Stimulated activated CD8-positive, alpha-beta memory T cell treated with anti-CD3 and anti-CD28 coated beads, Interleukin-12 subunit alpha, Interleukin-12 subunit beta, amount 100 ng/mL, for 1 hour (primary cell): Measurements from ENCODE around the gene CEACAM4.
"Not testable (repeated sequence)": the region's sequence is repeated elsewhere in the genome, so short reads cannot be mapped to it uniquely, and the experiment has no call there.

ENCODE experiments used
- DNase-seq: peaks from one replicate; pipeline ENCODE4 v3.0.0-alpha.2; 2020; ENCODE audit warnings: low read depth

The CEACAM4 gene

DNA sequence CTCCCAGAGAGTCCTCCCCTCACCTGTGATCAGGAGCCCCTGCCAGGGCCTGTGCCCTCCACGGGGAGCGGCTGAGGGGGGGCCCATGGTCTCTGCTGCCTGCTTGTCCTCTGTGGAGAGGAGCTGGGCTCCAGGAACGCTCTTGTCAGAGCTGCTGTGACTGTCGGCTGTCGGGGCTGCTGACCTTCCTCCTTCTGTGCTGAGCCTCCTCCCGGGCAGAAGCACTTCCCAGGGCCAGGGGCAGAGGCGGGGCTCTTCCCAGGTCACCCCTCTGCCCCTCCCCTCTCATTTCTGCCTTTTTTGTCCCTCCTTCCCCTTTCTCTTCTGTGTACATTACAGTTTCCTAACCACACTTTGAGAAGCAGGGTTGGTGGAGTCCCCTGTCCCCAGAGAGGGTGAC is at the start of gene CEACAM4:
Gene CEACAM4 (minus strand): TSS at position 198 of the 400 bp plus-strand sequence. CDS start 111 bp downstream, at position 87.
- no peak for DNase-seq

DNA sequence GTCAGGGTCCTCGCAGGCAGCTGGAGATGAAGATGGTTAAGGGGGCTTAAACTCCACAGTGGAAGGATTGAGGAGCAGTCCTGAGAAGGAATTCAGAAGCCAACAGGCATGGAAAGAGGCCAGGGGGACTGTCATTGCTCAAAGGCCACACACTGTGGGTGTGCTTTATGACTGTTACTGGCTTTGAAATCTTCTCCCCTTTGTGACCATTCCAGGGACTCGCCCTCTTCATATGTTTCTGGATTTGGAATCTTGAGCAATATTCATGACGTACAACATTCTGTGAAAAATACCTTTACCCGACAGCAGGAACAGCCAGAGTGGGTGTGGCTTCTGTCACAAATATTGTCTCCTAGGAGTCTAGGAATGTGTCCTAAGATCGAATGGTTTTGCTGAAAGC is 44.6 kb upstream of the CEACAM4 start:
- no peak for DNase-seq

DNA sequence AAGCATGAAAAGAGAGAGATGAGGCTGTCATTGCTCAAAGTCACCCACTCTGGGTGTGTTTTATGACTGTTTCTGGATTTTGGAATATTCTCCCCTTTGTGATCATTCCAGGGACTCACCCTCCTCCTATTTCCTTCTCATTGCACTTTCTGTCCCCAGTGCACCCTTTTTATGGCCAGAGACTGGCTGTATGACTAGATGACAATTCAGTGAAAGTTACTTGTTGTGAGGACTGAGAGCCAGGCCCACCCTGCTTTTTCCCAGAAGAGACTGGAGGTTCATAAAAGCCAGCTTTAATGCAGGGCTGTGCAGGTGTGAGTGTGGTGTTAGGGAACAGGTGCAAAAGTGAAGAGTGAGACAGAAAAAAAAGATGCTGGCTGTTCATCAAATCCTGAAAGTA is 43.9 kb upstream of the CEACAM4 start:
- no peak for DNase-seq

DNA sequence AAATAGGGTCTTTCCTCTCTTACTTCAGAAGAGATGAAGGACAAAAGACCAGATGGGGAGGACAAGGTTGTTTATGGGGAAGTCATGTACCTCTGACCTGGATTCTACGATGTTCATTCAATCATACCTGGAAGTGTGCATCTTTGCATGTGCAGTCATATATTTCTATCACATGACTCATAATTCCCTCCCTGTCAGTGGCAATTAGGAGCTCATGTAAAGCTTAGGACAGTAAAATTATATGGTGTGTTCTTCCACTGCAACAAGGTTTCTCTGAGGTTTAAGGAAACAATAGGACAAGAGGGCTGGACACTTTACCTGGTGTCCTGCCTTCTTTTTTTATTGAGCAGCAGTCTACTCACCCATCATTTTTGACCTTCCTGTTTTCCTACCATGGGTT is 41.4 kb upstream of the CEACAM4 start:
- no peak for DNase-seq

DNA sequence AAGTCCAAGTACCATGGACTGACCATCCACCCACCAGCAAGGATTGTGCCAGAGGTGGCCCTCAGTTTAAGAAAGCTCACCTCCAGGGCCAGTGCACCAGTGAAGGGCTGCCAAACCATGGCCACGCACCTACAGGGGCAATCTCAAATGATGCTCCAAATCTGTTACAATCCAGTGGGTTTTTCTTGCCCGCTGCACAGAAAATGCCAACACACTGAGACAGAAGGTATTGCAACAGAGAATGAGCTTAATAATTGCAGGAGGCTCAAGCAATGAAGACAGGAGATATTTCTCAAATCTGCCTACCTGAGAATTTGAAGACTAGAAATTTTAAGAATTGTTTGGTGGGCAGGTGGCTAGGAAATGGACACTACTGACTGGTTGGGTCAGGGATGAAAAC is 39.2 kb upstream of the CEACAM4 start:
- DNase-seq, result no peak

DNA sequence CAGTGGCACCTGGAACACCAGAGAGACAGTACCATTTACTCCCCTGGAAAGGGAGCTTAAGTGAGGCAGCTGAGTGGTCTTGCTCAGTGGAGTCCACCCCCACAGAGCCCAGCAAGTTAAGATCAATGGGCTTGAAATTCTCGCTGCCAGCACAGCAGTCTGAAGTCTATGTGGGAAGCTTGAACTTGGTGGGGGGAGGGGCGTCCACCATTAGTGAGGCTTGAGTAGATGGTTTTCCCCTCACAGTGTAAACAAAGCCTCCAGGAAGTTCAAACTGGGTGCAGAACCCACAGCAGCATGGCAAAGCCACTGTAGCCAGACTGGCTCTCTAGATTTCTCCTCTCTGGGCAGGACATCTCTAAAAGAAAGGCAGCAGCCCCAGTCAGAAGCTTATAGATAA is 30.3 kb upstream of the CEACAM4 start:
- no peak for DNase-seq

DNA sequence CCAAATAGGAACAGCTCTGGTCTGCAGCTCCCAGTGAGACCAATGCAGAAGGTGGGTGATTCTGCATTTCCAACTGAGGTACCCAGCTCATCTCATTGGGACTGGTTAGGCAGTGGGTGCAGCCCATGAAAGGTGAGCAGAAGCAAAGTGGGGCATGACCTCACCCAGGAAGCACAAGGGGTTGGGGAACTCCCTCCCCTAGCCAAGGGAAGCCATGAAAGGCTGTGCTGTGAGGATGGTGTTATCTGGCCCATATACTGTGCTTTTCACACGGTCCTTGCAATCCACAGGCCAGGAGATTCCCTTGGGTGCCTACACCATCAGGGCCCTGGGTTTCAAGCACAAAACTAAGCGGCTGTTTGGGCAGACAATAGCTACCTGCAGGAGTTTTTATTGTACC is 29.9 kb upstream of the CEACAM4 start:
- DNase-seq, result not testable (repeated sequence)

DNA sequence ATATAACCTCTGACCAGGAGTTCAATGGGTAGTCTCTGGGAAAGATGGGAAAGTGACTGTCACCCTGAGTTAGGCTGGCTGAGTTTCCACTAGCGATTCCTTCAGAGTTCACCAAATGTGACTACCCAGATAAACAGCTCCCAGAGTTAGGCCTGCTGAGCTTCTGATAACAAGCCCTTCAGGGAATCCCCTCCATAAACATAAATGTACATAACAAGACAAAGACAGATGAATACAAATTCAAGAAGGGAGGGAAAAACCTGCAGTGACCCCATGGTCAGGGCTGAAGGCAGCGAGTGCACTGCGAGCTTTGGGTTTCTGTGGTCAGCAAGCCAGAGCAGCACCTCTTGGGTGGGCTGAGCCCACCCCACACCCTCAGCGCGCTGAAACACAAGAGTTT is 25.4 kb upstream of the CEACAM4 start:
- no peak for DNase-seq

DNA sequence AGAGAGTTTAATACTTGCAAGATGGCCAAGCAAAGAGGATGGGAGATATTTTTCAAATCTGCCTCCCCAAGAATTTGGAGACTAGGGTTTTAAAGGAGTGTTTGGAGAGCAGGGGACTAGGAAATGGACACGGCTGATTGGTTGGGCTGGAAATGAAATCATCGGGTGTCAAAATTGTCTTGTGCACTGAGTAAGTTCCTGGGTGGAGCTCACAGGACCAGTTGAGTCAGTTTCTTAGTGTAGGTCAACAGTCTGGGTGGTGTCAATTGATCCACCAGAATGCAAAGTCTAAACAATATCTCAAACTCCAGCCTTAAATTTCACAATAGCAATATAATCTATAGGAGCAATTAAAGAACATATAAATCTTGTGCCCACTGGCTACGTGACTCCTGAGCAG is 23.0 kb upstream of the CEACAM4 start:
- DNase-seq, result no peak

DNA sequence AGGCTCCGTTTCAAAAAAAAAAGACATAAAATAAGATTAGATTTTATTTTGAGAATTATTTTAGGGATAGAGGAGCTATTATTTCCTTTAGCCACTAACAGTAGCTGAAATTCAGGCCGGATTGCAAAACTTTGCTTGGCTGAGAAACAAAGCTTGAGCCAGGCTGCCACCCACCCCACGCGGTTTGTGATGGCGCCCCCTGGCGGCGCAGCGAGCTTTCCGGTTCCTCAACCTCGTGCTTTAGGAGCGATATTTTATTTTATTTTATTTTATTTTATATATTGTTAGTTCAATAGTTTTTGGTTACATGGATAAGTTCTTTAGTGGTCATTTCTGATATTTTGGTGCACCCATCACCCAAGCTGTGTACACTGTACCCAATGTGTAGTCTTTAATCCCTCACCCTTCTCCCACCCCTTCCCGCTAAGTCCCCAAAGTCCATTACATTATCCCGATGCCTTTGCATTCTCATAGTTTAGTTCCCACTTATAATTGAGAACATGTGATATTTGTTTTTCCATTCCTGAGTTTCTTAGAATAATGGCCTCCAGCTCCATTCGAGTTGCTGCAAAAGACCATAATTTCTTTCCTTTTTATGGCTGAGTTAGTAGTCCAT is 19.8 kb upstream of the CEACAM4 start:
- peak; percentile 20 for DNase-seq

DNA sequence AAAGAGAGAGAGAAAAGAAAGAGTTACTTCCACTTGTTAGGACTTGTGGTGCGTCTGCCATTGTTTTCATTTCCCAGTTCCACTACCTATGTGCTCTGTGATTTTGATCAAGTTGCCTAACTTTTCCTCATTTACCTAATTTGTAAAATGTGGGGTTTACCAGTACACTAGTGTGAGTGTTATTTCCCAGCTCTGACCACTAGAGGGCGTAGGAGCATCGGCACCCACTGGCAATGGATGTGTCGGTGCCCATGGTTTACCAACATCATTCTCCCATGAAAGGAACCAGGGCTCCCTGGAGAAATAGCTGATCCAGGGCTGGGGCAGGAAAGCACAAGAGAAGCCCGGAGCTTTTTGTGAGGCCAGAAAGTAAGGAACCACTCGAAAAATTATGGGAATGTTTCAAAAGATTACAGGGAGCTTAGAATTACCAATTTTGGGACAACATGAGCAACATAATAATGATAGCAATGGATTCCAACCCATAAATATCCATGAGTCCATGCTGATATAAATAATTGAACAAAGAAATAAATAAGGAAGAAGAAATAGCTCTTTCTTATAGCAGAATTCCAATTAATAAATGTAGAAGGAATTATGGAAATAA is 15.1 kb upstream of the CEACAM4 start:
- peak; percentile 57 for DNase-seq

DNA sequence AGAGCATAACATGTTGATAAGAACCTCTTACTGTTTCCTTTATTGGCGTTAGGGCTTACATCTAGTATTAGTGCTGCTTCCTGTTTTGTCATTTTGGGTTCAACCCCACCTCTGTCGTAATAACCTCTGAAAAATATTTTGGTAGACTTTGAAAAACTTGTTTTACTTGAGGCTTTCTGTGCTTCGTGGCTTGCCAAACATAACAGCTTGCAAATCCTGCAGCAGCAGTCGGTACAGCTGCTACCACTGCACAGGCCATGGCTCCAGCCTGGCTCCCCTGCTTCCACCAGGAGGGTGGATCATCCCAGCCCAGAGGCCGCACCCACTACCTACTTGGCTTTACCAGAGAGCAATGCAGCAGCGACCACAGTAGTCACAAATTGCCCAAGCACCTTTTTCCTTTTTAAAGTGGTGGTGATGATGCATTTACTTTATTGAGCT is 11.8 kb upstream of the CEACAM4 start:
- no peak for DNase-seq

DNA sequence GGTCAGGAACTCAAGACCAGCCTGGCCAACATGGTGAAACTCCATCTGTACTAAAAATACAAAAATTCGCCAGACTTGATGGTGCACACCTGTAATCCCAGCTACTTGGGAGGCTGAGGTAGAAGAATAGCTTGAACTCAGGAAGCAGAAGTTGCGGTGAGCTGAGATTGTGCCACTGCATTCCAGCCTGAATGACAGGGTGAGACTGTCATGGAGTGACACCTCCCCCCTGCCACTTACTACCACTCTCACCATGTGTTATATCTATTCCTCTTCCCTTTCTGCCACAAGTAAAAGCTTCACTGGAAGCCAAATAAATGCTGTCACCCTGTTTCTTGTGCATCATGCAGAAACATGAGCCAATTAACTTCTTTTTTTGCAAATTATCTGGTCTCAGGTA is 10.6 kb upstream of the CEACAM4 start:
- no peak for DNase-seq

DNA sequence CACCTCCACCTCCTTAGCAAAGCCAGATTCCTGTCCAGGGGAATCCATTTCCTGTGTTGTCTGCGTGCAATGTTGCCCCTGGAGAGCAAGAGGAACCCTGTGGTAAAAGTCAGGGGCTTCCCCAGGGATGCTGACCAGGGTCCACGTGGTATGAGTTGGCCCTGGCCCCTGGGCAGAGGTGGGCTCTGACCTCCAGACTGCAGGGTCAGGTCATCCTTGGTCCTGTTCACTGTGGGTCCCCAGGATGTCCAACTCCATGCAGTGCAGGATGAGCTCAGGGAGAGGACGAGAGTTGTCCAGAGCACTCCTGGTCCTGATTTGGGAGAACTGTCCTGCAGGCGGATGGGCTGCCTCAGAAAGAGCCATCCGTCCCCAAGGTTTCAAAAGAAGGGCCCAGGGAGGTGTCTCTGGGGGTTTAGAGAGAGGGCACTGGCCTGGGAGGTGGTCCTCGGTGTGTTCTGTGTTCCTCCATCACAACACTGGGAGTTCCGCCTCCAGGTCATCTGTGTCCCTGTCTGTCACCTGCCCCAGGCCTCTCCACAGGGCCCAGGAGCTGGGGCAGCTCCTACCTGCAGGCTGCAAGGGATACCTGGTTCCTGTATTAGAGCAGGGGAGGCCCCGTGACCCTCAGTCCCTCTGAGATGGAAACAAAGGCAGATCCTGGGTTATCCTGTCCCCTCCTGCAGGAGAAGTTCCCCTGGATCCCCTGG is 1.2 kb upstream of the CEACAM4 start:
- DNase-seq, result no peak

DNA sequence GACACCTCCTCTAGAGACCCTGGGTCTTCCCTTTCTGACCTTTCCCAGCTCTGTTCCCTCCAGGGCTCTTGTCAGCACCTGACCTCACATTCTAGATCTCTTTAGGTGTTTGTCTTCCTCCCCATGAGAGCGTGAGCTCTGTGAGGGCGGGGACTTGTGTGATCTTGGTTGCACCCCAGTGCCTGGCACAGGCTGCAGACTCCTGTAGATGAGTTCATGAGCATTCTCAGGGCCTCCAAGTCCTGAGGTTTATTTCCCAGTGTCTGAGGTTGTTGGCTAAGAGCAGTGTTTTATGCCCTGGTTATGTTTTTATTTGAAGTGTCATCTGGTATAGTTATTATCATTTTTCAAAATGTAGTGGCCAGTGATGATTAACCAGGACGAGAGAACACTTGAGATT is 596 bp downstream of the CEACAM4 start:
- DNase-seq, result no peak

DNA sequence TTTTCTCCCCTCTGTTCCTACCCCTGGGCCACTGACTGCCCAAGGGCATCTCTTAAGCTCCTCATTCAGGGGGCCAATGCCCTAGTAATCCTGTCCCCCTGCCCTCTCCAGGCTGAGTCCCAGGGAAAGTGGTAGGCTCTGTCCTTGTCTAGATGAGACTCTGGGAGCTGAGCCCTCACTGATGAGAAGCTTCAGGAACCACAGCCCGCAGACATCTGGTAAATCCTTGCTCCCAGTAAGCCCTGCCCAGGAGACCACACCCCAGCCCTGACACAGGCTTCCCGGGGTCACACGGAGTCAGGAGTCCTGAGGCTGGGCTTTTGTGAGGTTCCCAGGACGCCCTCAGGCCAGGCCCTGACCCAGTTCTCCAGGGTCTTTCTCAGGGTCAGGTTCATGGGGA is 1.9 kb downstream of the CEACAM4 start:
- DNase-seq, result no peak

DNA sequence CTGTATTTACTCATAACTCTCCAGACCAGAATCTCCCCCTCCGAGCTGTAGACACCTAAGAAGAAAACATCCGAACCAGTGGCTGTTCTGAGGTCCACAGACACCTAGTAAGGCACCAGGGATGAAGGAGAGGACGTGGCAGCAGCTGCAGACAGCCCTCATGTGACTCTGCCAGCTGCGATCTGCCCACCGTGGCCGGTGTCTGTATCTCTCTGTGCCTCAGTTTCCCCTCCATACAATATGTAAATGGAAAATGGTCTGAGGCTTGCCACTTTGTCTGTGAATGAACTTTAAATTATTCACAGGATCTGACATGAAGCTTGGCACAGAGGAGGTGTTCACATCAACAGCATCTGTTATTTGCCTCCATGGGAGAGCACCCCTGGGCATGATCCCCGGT is 2.4 kb downstream of the CEACAM4 start:
- DNase-seq, result no peak

DNA sequence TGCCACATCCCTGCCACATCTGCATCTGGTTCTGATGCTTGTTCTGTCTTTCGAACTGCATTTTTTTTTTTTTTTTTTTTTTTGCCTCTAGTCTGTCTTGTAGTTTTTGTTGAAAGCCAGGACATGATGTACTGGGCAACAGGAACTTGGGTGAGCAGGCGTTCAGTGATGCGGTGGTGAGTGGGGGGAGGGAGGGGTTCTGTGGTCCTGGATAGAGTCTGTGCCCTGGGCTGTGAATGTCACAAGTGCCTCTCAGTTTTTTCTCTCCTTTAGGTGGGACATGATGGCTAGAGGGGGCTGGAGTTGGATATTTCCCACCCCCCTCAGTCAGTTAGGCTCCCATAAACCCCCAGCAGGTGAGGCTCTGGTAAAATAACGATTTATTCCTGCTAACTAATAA is 3.5 kb downstream of the CEACAM4 start:
- no peak for DNase-seq

DNA sequence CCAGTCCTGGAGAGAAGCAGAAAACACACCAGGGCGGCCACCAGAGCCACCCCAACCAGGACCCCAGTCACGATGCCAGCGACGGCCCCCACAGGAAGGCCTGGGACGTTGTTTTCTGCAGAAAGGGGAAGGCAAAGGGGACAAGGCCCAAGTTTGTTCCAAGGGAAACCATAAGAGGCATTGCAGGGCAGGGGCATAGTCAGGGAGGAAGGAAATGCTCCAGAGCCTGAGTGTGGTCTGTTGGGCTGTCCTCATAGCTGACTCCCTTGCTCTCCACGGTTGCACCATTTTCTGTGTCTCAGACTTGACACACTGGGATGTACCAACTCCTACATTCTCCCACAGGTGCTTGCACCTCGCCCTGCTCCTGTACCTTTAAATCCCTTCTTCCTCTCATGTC is 5.2 kb downstream of the CEACAM4 start:
- no peak for DNase-seq

DNA sequence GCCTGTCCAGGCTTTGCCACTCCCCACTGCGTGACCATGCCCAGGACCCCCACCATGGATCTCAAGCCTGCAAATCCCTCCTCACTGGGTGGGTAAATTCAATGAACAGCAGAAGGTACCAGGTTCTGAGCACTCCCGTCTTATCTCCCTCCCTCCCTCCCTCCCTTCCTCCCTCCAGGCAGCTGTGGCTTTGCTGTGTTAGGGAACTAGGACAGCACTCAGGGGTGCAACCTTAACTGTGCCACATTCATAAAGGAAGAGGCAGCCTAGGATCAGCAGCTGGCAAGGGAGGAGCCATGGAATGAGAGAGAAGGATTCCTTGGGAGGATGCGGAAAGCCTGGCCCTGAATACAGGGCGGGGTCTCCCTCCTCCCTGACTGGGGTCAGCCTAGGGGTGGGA is 5.6 kb downstream of the CEACAM4 start:
- no peak for DNase-seq

DNA sequence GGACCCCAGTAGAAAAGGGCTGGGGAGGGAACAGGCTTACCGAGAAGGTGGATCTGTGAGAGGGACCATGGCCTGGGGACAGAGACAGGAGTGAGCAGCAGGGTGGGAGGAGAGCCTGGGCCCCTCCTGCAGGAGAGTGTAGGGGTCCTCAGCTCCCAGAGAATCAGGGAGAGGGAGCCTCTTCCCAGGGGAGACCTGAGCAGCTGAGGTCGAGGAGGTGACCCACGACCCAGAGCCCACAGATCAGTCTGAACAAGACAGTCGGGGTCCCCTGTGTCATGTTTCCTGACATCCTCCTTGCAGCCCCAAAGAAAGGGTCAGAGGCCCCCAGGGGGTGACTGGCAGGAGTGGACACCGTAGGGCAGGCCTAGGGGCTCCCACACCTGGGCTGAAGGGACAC is 6.7 kb downstream of the CEACAM4 start:
- no peak for DNase-seq

DNA sequence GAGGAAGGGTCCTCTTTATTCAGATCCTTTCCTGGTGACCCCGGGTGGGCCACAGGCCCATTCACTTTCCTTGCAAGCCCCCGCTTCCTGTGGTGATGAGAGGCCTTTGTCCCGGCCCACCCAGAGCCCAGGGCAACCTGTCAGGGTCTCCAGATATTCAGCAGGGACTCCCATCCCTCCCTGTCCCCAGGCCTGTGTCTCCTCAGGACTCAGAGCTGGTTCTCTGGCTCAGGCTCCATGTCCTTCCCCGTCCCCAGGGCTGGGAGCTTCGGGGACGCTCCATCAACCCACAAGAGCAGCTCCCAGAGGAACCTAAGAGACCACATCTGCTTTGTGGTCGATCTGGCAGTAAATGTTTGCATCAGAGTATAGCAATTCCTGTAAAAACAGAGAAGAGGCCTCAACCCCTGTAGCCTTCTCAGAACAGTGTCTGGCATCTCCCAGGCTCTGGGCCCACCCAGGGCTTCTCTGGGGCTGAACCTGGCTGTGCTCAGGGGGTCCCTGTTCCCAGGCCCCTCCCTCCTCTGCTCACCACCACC is 7.8 kb downstream of the CEACAM4 start:
- DNase-seq, result no peak
